Right lobe of liver (tissue), 4 donors: ENCODE results near the gene SUSD6.

Source experiments
- POLR2A ChIP-seq: fragments of 450-650 bp; IDR thresholded peaks from one replicate; pipeline ENCODE4 v1.6.1; 2017; ENCODE audit warnings: antibody characterized with exemption, mild to moderate bottlenecking
- TF ChIP-seq, protein P1 (sequence below), 4 donors: fragments of 200-600 bp in 3 of 4; fragments of 450-650 bp in 1 of 4; IDR thresholded peaks; one replicate each; pipeline versions ENCODE4 v1.5.1 to v1.8.0; 2016 to 2022; ENCODE audit warnings: antibody characterized with exemption in 4 of 4, mild to moderate bottlenecking in 2 of 4
- donor health status: DM: no; HTN: no; CAD: no.
- donor health status: DM: no; HTN: no; CAD: no.
- donor health status: DM: no; HTN: yes; CAD: no.

GRCh38 chr14:69700575-69700974 lies 89.2 kb downstream of the SUSD6 start:
- TF ChIP-seq, protein P1, sequence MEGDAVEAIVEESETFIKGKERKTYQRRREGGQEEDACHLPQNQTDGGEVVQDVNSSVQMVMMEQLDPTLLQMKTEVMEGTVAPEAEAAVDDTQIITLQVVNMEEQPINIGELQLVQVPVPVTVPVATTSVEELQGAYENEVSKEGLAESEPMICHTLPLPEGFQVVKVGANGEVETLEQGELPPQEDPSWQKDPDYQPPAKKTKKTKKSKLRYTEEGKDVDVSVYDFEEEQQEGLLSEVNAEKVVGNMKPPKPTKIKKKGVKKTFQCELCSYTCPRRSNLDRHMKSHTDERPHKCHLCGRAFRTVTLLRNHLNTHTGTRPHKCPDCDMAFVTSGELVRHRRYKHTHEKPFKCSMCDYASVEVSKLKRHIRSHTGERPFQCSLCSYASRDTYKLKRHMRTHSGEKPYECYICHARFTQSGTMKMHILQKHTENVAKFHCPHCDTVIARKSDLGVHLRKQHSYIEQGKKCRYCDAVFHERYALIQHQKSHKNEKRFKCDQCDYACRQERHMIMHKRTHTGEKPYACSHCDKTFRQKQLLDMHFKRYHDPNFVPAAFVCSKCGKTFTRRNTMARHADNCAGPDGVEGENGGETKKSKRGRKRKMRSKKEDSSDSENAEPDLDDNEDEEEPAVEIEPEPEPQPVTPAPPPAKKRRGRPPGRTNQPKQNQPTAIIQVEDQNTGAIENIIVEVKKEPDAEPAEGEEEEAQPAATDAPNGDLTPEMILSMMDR (IDR thresholded peaks at IDR 0.05), result no peak
- no peak for TF ChIP-seq POLR2A
